HepG2 (cell line): ENCODE results near the gene RABGAP1L.

Experiments used
- FOXJ3 ChIP-seq: sonication (generic); formaldehyde crosslinking; IDR thresholded peaks from 2 replicates; pipeline ENCODE4 v1.4.0; 2020; ENCODE audit warnings: missing genetic modification reagents, mild to moderate bottlenecking, borderline replicate concordance
- TCF12 ChIP-seq, 2 experiments: fragments of 450-650 bp in 1 of 2; sonication (generic) in 1 of 2; formaldehyde crosslinking in 1 of 2; IDR thresholded peaks; 2 replicates each; pipeline versions ENCODE4 v1.6.1 to v1.8.0; 2017 to 2022; ENCODE audit warnings: antibody characterized with exemption in 1 of 2, mild to moderate bottlenecking in 1 of 2, missing genetic modification reagents in 1 of 2, moderate library complexity in 1 of 2

DNA sequence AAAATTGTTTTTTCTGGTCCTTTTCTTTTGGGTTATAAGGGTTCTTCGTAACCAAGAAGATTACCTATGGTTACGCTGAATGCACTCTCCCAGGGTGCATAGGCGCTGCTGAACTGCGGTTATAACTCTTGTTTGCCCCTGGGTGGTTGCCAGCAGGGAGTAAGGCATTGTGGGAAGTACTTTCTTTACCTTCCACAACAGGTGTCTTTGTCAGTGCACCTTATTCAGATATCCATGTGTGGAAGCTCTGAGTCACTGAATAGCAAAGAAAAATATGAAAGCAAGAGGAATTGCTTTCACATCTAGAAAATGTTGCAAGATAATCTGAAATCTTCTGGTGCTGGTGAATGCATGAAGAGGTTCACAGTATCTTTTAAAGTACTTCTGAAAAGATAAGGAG, 716.0 kb downstream of the RABGAP1L start:
- TF ChIP-seq TCF12 (IDR thresholded peaks at IDR 0.05) (no peak), TCF12 (CRISPR knock-in tag; IDR thresholded peaks at IDR 0.05) (no peak), FOXJ3 (CRISPR knock-in tag) (no peak)
